Astrocyte (in vitro differentiated cells and primary cell): ENCODE results near the gene COA1. TPM values are rescaled to one million over a fixed set of nuclear protein-coding genes. Genes with fewer than 3 reads are reported as not detected.
A peak's percentile ranks its signal among the peaks of the same experiment; 100 is the strongest.
"Not testable (repeated sequence)": the region's sequence is repeated elsewhere in the genome, so short reads cannot be mapped to it uniquely, and the experiment has no call there.

Source experiments
- DNase-seq: peaks from one replicate; pipeline ENCODE4 v3.0.0-alpha.2; 2010; ENCODE audit warnings: low read depth
- FAIRE-seq: peaks from 2 replicates; lab custom pipeline; 2011; peaks lifted over from hg19 to GRCh38; lab: Jason Lieb, UNC
- H2AFZ ChIP-seq: 2 replicates; pipeline ENCODE4 v1.6.0; 2012; ENCODE audit warnings: low read depth, low read length, inconsistent platforms
- H3K27ac ChIP-seq: 2 replicates; pipeline ENCODE4 v1.5.1; 2011; ENCODE audit warnings: low read depth, low read length, inconsistent platforms
- H3K27me3 ChIP-seq: 2 replicates; pipeline ENCODE4 v1.6.0; 2011; ENCODE audit warnings: low read length, inconsistent platforms; ENCODE audit not compliant: insufficient read depth
- H3K36me3 ChIP-seq: 2 replicates; pipeline ENCODE4 v1.5.1; 2011; ENCODE audit warnings: low read length, inconsistent platforms; ENCODE audit not compliant: insufficient read depth
- H3K4me1 ChIP-seq: 2 replicates; pipeline ENCODE4 v1.5.1; 2011; ENCODE audit warnings: low read length, inconsistent platforms; ENCODE audit not compliant: insufficient read depth
- H3K4me2 ChIP-seq: 2 replicates; pipeline ENCODE4 v1.6.0; 2012; ENCODE audit warnings: low read length, inconsistent platforms
- H3K4me3 ChIP-seq: 2 replicates; pipeline ENCODE4 v1.5.1; 2011; ENCODE audit warnings: low read depth, mild to moderate bottlenecking, low read length, inconsistent platforms; ENCODE audit not compliant: insufficient read depth
- H3K79me2 ChIP-seq: 2 replicates; pipeline ENCODE4 v1.6.0; 2012; ENCODE audit warnings: mild to moderate bottlenecking, low read length, inconsistent platforms; ENCODE audit not compliant: insufficient read depth
- H3K9ac ChIP-seq: 2 replicates; pipeline ENCODE4 v1.6.0; 2012; ENCODE audit warnings: mild to moderate bottlenecking, low read length, inconsistent platforms
- H3K9me3 ChIP-seq: 2 replicates; pipeline ENCODE4 v1.5.1; 2012; ENCODE audit warnings: low read depth, mild to moderate bottlenecking, low read length, inconsistent platforms; ENCODE audit not compliant: insufficient read depth
- H4K20me1 ChIP-seq: 2 replicates; pipeline ENCODE4 v1.6.0; 2012; ENCODE audit warnings: low read length, inconsistent platforms; ENCODE audit not compliant: insufficient read depth
- H3K27ac Mint-ChIP-seq: one replicate; pipeline ENCODE4 v1.8.0; 2021; ENCODE audit warnings: mild to moderate bottlenecking, mixed read lengths; ENCODE audit not compliant: unreplicated experiment
- H3K27me3 Mint-ChIP-seq: one replicate; pipeline ENCODE4 v1.8.0; 2021; ENCODE audit warnings: low read depth, mixed read lengths; ENCODE audit not compliant: unreplicated experiment
- H3K36me3 Mint-ChIP-seq: one replicate; pipeline ENCODE4 v1.8.0; 2021; ENCODE audit warnings: low read depth, mixed read lengths; ENCODE audit not compliant: unreplicated experiment
- H3K4me1 Mint-ChIP-seq: one replicate; pipeline ENCODE4 v1.8.0; 2021; ENCODE audit warnings: low read depth, mixed read lengths; ENCODE audit not compliant: unreplicated experiment
- H3K4me3 Mint-ChIP-seq: one replicate; pipeline ENCODE4 v1.8.0; 2021; ENCODE audit warnings: mild to moderate bottlenecking, moderate library complexity, mixed read lengths; ENCODE audit not compliant: unreplicated experiment
- H3K9me3 Mint-ChIP-seq: one replicate; pipeline ENCODE4 v1.8.0; 2021; ENCODE audit warnings: mild to moderate bottlenecking, mixed read lengths; ENCODE audit not compliant: unreplicated experiment
- CTCF ChIP-seq: IDR thresholded peaks from 2 replicates; pipeline ENCODE4 v1.5.1; 2011; ENCODE audit warnings: low read depth, mild to moderate bottlenecking, inconsistent platforms, low read length, moderate library complexity; ENCODE audit not compliant: insufficient read depth
- EZH2 ChIP-seq: IDR thresholded peaks from 2 replicates; pipeline ENCODE4 v1.6.1; 2012; ENCODE audit warnings: mild to moderate bottlenecking, low read length, inconsistent platforms; ENCODE audit not compliant: insufficient read depth
- total RNA-seq: library from RNA; stranded (reverse); gene quantifications from 2 replicates; pipeline ENCODE4 v1.2.1, GENCODE V29; 2021

Gene COA1
- total RNA-seq, 1 donor from 2014 or later = 47.0 TPM

GRCh38 chr7:43602256-43602655 is 127.1 kb downstream of the COA1 start:
- no peak overlapping the region for H2AFZ ChIP-seq
- FAIRE-seq = peak; percentile 17
- H3K4me3 Mint-ChIP-seq = no peak overlapping the region
- H3K4me1 ChIP-seq = no peaks in the 10 kb centered on the region
- peaks cover 48% of the 10 kb centered on the region for H3K36me3 ChIP-seq
- no peaks in the 10 kb centered on the region for H3K9me3 ChIP-seq
- peaks cover 99% of the 10 kb centered on the region for H3K79me2 ChIP-seq
- H3K27ac ChIP-seq = no peak overlapping the region
- H3K36me3 Mint-ChIP-seq = peaks cover 5% of the 10 kb centered on the region
- no peaks in the 10 kb centered on the region for H3K4me1 Mint-ChIP-seq
- TF ChIP-seq CTCF (no peak), EZH2 (no peak)
- no peaks in the 10 kb centered on the region for H3K9me3 Mint-ChIP-seq
- H3K27me3 Mint-ChIP-seq = no peaks in the 10 kb centered on the region
- no peak overlapping the region for H3K4me2 ChIP-seq
- H3K4me3 ChIP-seq = no peak overlapping the region
- peaks cover 80% of the 10 kb centered on the region for H4K20me1 ChIP-seq
- DNase-seq = no peak
- no peaks in the 10 kb centered on the region for H3K27me3 ChIP-seq
- H3K27ac Mint-ChIP-seq = no peak overlapping the region
- no peak overlapping the region for H3K9ac ChIP-seq

- peaks cover 81% of the 10 kb centered on the region for H4K20me1 ChIP-seq
- Mint-ChIP-seq H3K36me3 (peaks cover 7% of the 10 kb centered on the region), H3K9me3 (no peaks in the 10 kb centered on the region), H3K27ac (no peak overlapping the region), H3K4me3 (no peak overlapping the region), H3K4me1 (no peaks in the 10 kb centered on the region), H3K27me3 (no peaks in the 10 kb centered on the region)
- FAIRE-seq (no peak), DNase-seq (no peak)
- no peak overlapping the region for H3K9ac ChIP-seq
- H2AFZ ChIP-seq = no peak overlapping the region
- peaks cover 99% of the 10 kb centered on the region for H3K79me2 ChIP-seq
- no peak overlapping the region for H3K4me2 ChIP-seq
- no peaks in the 10 kb centered on the region for H3K4me1 ChIP-seq
- H3K27me3 ChIP-seq = no peaks in the 10 kb centered on the region
- H3K27ac ChIP-seq = no peak overlapping the region
- peaks cover 58% of the 10 kb centered on the region for H3K36me3 ChIP-seq
- no peak overlapping the region for H3K4me3 ChIP-seq
- TF ChIP-seq CTCF (no peak), EZH2 (no peak)
- H3K9me3 ChIP-seq = no peaks in the 10 kb centered on the region
These were observed 129.3 kb downstream of the COA1 start for GRCh38 chr7:43600056-43600455.

- H3K79me2 ChIP-seq = peaks cover 99% of the 10 kb centered on the region
- not testable (repeated sequence) for H3K27me3 Mint-ChIP-seq, H3K27me3 ChIP-seq, H3K4me1 ChIP-seq, H3K36me3 Mint-ChIP-seq, H3K4me2 ChIP-seq, H3K4me3 Mint-ChIP-seq, H3K9ac ChIP-seq, H3K4me3 ChIP-seq, H3K27ac Mint-ChIP-seq, H3K27ac ChIP-seq, H3K9me3 ChIP-seq, H2AFZ ChIP-seq, FAIRE-seq, DNase-seq, H3K9me3 Mint-ChIP-seq
- peaks cover 35% of the 10 kb centered on the region for H3K36me3 ChIP-seq
- peaks cover 12% of the 10 kb centered on the region for H3K4me1 Mint-ChIP-seq
- H4K20me1 ChIP-seq = peaks cover 81% of the 10 kb centered on the region
These were observed 132.9 kb downstream of the COA1 start for GRCh38 chr7:43596426-43596825.
